Measurements from ENCODE around the gene ESRRB. TPM values are rescaled to one million over a fixed set of nuclear protein-coding genes. Genes with fewer than 3 reads are reported as not detected.

Gene ESRRB
- total RNA-seq, 1 experiment from 2014 or later, result not detected

- DNase-seq (ENCODE audit: low read depth), result no peak
Measured at GRCh38 chr14:76450476-76450875, 74.5 kb downstream of the ESRRB start.

- peak; percentile 34 for DNase-seq (ENCODE audit: low read depth)
Measured at GRCh38 chr14:76456200-76456599, 80.3 kb downstream of the ESRRB start.

- DNase-seq (ENCODE audit: low read depth), result peak; percentile 69
Measured at GRCh38 chr14:76456891-76457586, 81.1 kb downstream of the ESRRB start.

- no peak for DNase-seq (ENCODE audit: low read depth)
Measured at GRCh38 chr14:76457841-76458240, 81.9 kb downstream of the ESRRB start.

GRCh38 chr14:76461886-76462285 is 85.9 kb downstream of the ESRRB start:
- DNase-seq (ENCODE audit: low read depth), result no peak

- no peak for DNase-seq (ENCODE audit: low read depth)
Measured at GRCh38 chr14:76462330-76462729, 86.4 kb downstream of the ESRRB start.

- DNase-seq (ENCODE audit: low read depth), result no peak
Measured at GRCh38 chr14:76463105-76463504, 87.2 kb downstream of the ESRRB start.

- DNase-seq (ENCODE audit: low read depth), result no peak
Measured at GRCh38 chr14:76464856-76465255, 88.9 kb downstream of the ESRRB start.

- DNase-seq (ENCODE audit: low read depth), result no peak
Measured at GRCh38 chr14:76465664-76466063, 89.7 kb downstream of the ESRRB start.

GRCh38 chr14:76467711-76468155 is 91.8 kb downstream of the ESRRB start:
- DNase-seq (ENCODE audit: low read depth), result no peak

GRCh38 chr14:76472199-76472723 is 96.3 kb downstream of the ESRRB start:
- no peak for DNase-seq (ENCODE audit: low read depth)

- DNase-seq (ENCODE audit: low read depth), result peak; percentile 3
Measured at GRCh38 chr14:76473481-76474263, 97.7 kb downstream of the ESRRB start.

GRCh38 chr14:76480426-76480825 is 104.5 kb downstream of the ESRRB start:
- no peak for DNase-seq (ENCODE audit: low read depth)

- DNase-seq (ENCODE audit: low read depth), result no peak
Measured at GRCh38 chr14:76484355-76484754, 108.4 kb downstream of the ESRRB start.

GRCh38 chr14:76486251-76486743 is 110.4 kb downstream of the ESRRB start:
- no peak for DNase-seq (ENCODE audit: low read depth)

GRCh38 chr14:76488551-76488950 is 112.6 kb downstream of the ESRRB start:
- no peak for DNase-seq (ENCODE audit: low read depth)

GRCh38 chr14:76489667-76490066 is 113.7 kb downstream of the ESRRB start:
- no peak for DNase-seq (ENCODE audit: low read depth)

- no peak for DNase-seq (ENCODE audit: low read depth)
Measured at GRCh38 chr14:76490111-76490510, 114.2 kb downstream of the ESRRB start.

- DNase-seq (ENCODE audit: low read depth), result no peak
Measured at GRCh38 chr14:76490735-76491134, 114.8 kb downstream of the ESRRB start.

GRCh38 chr14:76491172-76491930 is 115.4 kb downstream of the ESRRB start:
- DNase-seq (ENCODE audit: low read depth), result no peak

GRCh38 chr14:76495983-76496382 is 120.0 kb downstream of the ESRRB start:
- no peak for DNase-seq (ENCODE audit: low read depth)

- DNase-seq (ENCODE audit: low read depth), result no peak
Measured at GRCh38 chr14:76496595-76496994, 120.7 kb downstream of the ESRRB start.

Measured in LHCN-M2 (cell line).